Kidney epithelial cell (primary cell): ENCODE data around the gene SNAP47. TPM values are rescaled to one million over a fixed set of nuclear protein-coding genes. Genes with fewer than 3 reads are reported as not detected.

Source experiments
- DNase-seq: peaks from one replicate; pipeline ENCODE4 v3.0.0-alpha.2; 2010; ENCODE audit warnings: low read depth
- H3K27me3 ChIP-seq: 2 replicates; pipeline ENCODE4 v1.6.0; 2011; ENCODE audit warnings: low read length; ENCODE audit not compliant: control insufficient read depth, insufficient read depth
- H3K36me3 ChIP-seq: 2 replicates; pipeline ENCODE4 v1.5.1; 2011; ENCODE audit warnings: low read length; ENCODE audit not compliant: control insufficient read depth, insufficient read depth
- H3K4me3 ChIP-seq: 2 replicates; pipeline ENCODE4 v1.5.1; 2011; ENCODE audit warnings: low read depth, mild to moderate bottlenecking, control low read depth, low read length
- total RNA-seq: library from RNA; depleted of rRNA; stranded (reverse); fragments of >200 nt; gene quantifications from 2 replicates; pipeline ENCODE4 v1.2.3, GENCODE V29; 2015
- TF ChIP-seq, protein P1 (sequence below): IDR thresholded peaks from 2 replicates; pipeline ENCODE4 v1.5.1; 2011; ENCODE audit warnings: mild to moderate bottlenecking, moderate library complexity, low read length, control low read depth, inconsistent platforms; ENCODE audit not compliant: insufficient read depth, poor library complexity, severe bottlenecking

SNAP47 gene
- total RNA-seq, 1 donor from 2014 or later = 40.2 TPM

- DNase-seq = no peak
- peak overlapping the region; percentile 82 for H3K4me3 ChIP-seq
- no peaks in the 10 kb centered on the region for H3K36me3 ChIP-seq
- H3K27me3 ChIP-seq = no peaks in the 10 kb centered on the region
- TF ChIP-seq, protein P1, sequence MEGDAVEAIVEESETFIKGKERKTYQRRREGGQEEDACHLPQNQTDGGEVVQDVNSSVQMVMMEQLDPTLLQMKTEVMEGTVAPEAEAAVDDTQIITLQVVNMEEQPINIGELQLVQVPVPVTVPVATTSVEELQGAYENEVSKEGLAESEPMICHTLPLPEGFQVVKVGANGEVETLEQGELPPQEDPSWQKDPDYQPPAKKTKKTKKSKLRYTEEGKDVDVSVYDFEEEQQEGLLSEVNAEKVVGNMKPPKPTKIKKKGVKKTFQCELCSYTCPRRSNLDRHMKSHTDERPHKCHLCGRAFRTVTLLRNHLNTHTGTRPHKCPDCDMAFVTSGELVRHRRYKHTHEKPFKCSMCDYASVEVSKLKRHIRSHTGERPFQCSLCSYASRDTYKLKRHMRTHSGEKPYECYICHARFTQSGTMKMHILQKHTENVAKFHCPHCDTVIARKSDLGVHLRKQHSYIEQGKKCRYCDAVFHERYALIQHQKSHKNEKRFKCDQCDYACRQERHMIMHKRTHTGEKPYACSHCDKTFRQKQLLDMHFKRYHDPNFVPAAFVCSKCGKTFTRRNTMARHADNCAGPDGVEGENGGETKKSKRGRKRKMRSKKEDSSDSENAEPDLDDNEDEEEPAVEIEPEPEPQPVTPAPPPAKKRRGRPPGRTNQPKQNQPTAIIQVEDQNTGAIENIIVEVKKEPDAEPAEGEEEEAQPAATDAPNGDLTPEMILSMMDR = no peak
Measured at GRCh38 chr1:227734546-227734855, 734 bp upstream of the SNAP47 start.

GRCh38 chr1:227735539-227736285 lies 477 bp downstream of the SNAP47 start:
- TF ChIP-seq, protein P1 = no peak
- DNase-seq = no peak
- Histone ChIP-seq H3K36me3 (no peaks in the 10 kb centered on the region), H3K27me3 (no peaks in the 10 kb centered on the region), H3K4me3 (peak overlapping the region; percentile 82)

GRCh38 chr1:227736814-227737432 lies 1.7 kb downstream of the SNAP47 start:
- Histone ChIP-seq H3K36me3 (no peaks in the 10 kb centered on the region), H3K27me3 (no peaks in the 10 kb centered on the region), H3K4me3 (no peak overlapping the region)
- TF ChIP-seq, protein P1 = no peak
- DNase-seq = no peak

DNA sequence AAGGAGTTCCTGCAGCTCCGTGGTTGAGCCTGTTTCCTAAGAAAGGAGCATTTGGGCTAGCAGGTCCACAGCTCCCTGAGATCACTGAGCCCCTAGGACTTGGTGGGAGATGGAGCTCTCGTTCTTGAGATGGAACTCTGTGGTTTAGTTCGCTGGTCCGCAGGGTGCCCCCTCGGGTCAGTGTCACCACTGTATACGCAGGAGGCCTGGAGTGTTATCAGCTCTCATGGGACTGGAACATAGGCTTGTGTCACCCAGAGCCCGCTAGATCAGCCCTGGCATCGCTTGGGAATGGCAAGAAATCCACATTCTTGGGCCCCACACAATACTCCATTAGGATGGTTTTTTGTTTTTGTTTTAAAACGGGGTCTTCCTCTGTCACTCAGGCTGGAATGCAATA lies 3.6 kb downstream of the SNAP47 start:
- TF ChIP-seq, protein P1 = no peak
- Histone ChIP-seq H3K27me3 (no peaks in the 10 kb centered on the region), H3K36me3 (no peaks in the 10 kb centered on the region), H3K4me3 (no peak overlapping the region)
- no peak for DNase-seq

GRCh38 chr1:227739636-227740035 lies 4.4 kb downstream of the SNAP47 start:
- TF ChIP-seq, protein P1 = no peak
- no peak overlapping the region for H3K4me3 ChIP-seq

More at GRCh38 chr1:227739636-227740035, 4.4 kb downstream of the SNAP47 start:
- DNase-seq = no peak
- Histone ChIP-seq H3K27me3 (no peaks in the 10 kb centered on the region), H3K36me3 (no peaks in the 10 kb centered on the region)
